Endothelial cell of umbilical vein (primary cell): ENCODE measurements around the gene ANKRD63. TPM values are rescaled to one million over a fixed set of nuclear protein-coding genes. Genes with fewer than 3 reads are reported as not detected.

Source experiments
- BruUV-seq: library from RNA; stranded (reverse); fragments of 400-500 nt; replicated peaks from 2 replicates; lab custom pipeline; 2021; lab: Mats Ljungman, UMichigan
- CTCF ChIA-PET: fragments of 300-600, 350-600 bp; sonication (Branson Sonifier 250); formaldehyde crosslinking; loops from one replicate; lab custom pipeline; 2021; ENCODE audit warnings: antibody characterized with exemption, inconsistent platforms; lab: Charles Lee
- POLR2A ChIA-PET: fragments of 300-600, 350-600 bp; sonication (Branson Sonifier 250); formaldehyde crosslinking; loops from one replicate; lab custom pipeline; 2021; ENCODE audit warnings: antibody characterized with exemption, inconsistent platforms; lab: Charles Lee
- DNase-seq: peaks from one replicate; pipeline ENCODE4 v3.0.0-alpha.2; 2011; ENCODE audit warnings: low read depth, low spot score
- FAIRE-seq: peaks from 2 replicates; lab custom pipeline; 2011; peaks lifted over from hg19 to GRCh38; lab: Jason Lieb, UNC
- H2AFZ ChIP-seq: 2 replicates; pipeline ENCODE4 v1.6.0; 2012; ENCODE audit warnings: low read depth, low read length, control low read depth, inconsistent platforms
- H3K27ac ChIP-seq: 2 replicates; pipeline ENCODE4 v1.5.1; 2011; ENCODE audit warnings: low read depth, mild to moderate bottlenecking, control low read depth, low read length, moderate library complexity; ENCODE audit not compliant: insufficient read depth
- H3K27me3 ChIP-seq, 2 experiments: 2 replicates each; pipeline versions ENCODE4 v1.6.0 to v1.6.1; 2011; ENCODE audit warnings: low read length in 2 of 2, mixed read lengths in 1 of 2; ENCODE audit not compliant: control insufficient read depth in 2 of 2, insufficient read depth in 2 of 2
- H3K36me3 ChIP-seq, 2 experiments: 2 replicates in 1 of 2; 3 replicates in 1 of 2; pipeline ENCODE4 v1.5.1; 2011; ENCODE audit warnings: low read length in 2 of 2, mild to moderate bottlenecking in 1 of 2, moderate library complexity in 1 of 2; ENCODE audit not compliant: control insufficient read depth in 2 of 2, insufficient read depth in 2 of 2; ENCODE audit errors: extremely low read depth in 1 of 2
- H3K4me1 ChIP-seq: 3 replicates; pipeline ENCODE4 v1.5.1; 2011; ENCODE audit warnings: mild to moderate bottlenecking, low read length; ENCODE audit not compliant: control insufficient read depth, insufficient read depth; ENCODE audit errors: extremely low read depth
- H3K4me2 ChIP-seq: 2 replicates; pipeline ENCODE4 v1.6.1; 2011; ENCODE audit warnings: low read length, control low read depth, mixed read lengths; ENCODE audit not compliant: insufficient read depth
- H3K4me3 ChIP-seq, 3 experiments: fragments of 200-600 bp in 1 of 3; sonication (generic), shearing (Covaris generic) in 1 of 3; replicated peaks in 1 of 3; 2 replicates each; pipeline ENCODE4 v1.5.1; 2011 to 2016; ENCODE audit warnings: control low read depth in 3 of 3, low read length in 3 of 3, mild to moderate bottlenecking in 2 of 3, inconsistent platforms in 1 of 3, low read depth in 1 of 3, moderate library complexity in 1 of 3; ENCODE audit not compliant: insufficient read depth in 1 of 3
- H3K79me2 ChIP-seq: 2 replicates; pipeline ENCODE4 v1.6.0; 2012; ENCODE audit warnings: low read length, inconsistent platforms; ENCODE audit not compliant: control insufficient read depth, insufficient read depth
- H3K9ac ChIP-seq: replicated peaks from 2 replicates; pipeline ENCODE3; 2011; ENCODE audit warnings: low read length, control low read depth; ENCODE audit not compliant: insufficient read depth; ENCODE audit errors: extremely low read depth
- H3K9me1 ChIP-seq: replicated peaks from 3 replicates; pipeline ENCODE4 v1.6.0; 2011; ENCODE audit warnings: mild to moderate bottlenecking, low read length; ENCODE audit not compliant: control insufficient read depth, insufficient read depth; ENCODE audit errors: extremely low read depth
- H3K9me3 ChIP-seq: replicated peaks from 2 replicates; pipeline ENCODE4 v1.5.1; 2012; ENCODE audit warnings: low read length, inconsistent platforms; ENCODE audit not compliant: control insufficient read depth, insufficient read depth
- H4K20me1 ChIP-seq: replicated peaks from 2 replicates; pipeline ENCODE3; 2011; ENCODE audit warnings: mild to moderate bottlenecking, low read length; ENCODE audit not compliant: control insufficient read depth, insufficient read depth; ENCODE audit errors: extremely low read depth
- CTCF ChIP-seq, 2 donors: IDR thresholded peaks; 1 replicate in 1 of 2; 2 replicates in 1 of 2; pipeline ENCODE4 v1.5.1; 2011; ENCODE audit warnings: low read length in 2 of 2, mild to moderate bottlenecking in 2 of 2, moderate library complexity in 2 of 2, control low read depth in 1 of 2, inconsistent platforms in 1 of 2, low read depth in 1 of 2; ENCODE audit not compliant: insufficient read depth in 1 of 2; ENCODE audit errors: extremely low read depth in 1 of 2
- EZH2 ChIP-seq: IDR thresholded peaks from 2 replicates; pipeline ENCODE4 v1.6.1; 2012; ENCODE audit warnings: borderline replicate concordance, low read depth, mild to moderate bottlenecking, moderate library complexity, low read length, inconsistent platforms; ENCODE audit not compliant: severe bottlenecking
- FOS ChIP-seq: IDR thresholded peaks from 2 replicates; pipeline ENCODE4 v1.6.1; 2011; ENCODE audit warnings: mild to moderate bottlenecking, low read length, moderate library complexity, borderline replicate concordance; ENCODE audit not compliant: insufficient read depth
- GATA2 ChIP-seq: IDR thresholded peaks from 2 replicates; pipeline ENCODE4 v1.7.0; 2011; ENCODE audit warnings: low read depth, mild to moderate bottlenecking, moderate library complexity, mixed read lengths, low read length; ENCODE audit not compliant: insufficient read length, insufficient read depth
- JUN ChIP-seq: IDR thresholded peaks from 2 replicates; pipeline ENCODE4 v1.6.1; 2011; ENCODE audit warnings: borderline replicate concordance, low read depth; ENCODE audit not compliant: insufficient read length, insufficient read depth
- MYC ChIP-seq: IDR thresholded peaks from one replicate; pipeline ENCODE4 v1.6.1; 2011; ENCODE audit warnings: mild to moderate bottlenecking, low read depth, low read length
- POLR2A ChIP-seq: IDR thresholded peaks from 2 replicates; pipeline ENCODE4 v1.6.1; 2012; ENCODE audit warnings: low read depth, mild to moderate bottlenecking, control low read depth, low read length
- POLR2AphosphoS5 ChIP-seq: IDR thresholded peaks from 2 replicates; pipeline ENCODE4 v1.6.1; 2012; ENCODE audit warnings: low read depth, mild to moderate bottlenecking, control low read depth, low read length, moderate library complexity; ENCODE audit not compliant: insufficient read depth
- dilution Hi-C: fragments of 300-500 bp; cut with MboI; formaldehyde crosslinking; loops from one replicate; pipeline ENCODE4 v1.15.0; 2019; ENCODE audit warnings: low sequenced_read_pairs; ENCODE audit not compliant: extremely low pct_ligation_motif_present
- intact Hi-C: fragments of 100-400 bp; cut with micrococcal nuclease; formaldehyde crosslinking; loops from one replicate; pipeline ENCODE4 v1.10.0; 2022
- polyA plus RNA-seq, 4 experiments: library from polyadenylated mRNA; depleted of rRNA in 3 of 4; stranded (reverse) in 3 of 4; unstranded in 1 of 4; fragments of >200 nt; gene quantifications; 2 replicates each; pipeline versions ENCODE4 v1.2.1 to v1.2.3, GENCODE V29; 2011 to 2012; ENCODE audit warnings: missing spikeins in 1 of 4
- total RNA-seq: library from RNA; stranded (reverse); gene quantifications from 2 replicates; pipeline ENCODE4 v1.2.3, GENCODE V29; 2021
- TF ChIP-seq, protein P1 (sequence below): IDR thresholded peaks from 2 replicates; pipeline ENCODE4 v1.6.1; 2011; ENCODE audit not compliant: insufficient read depth, insufficient read length

ANKRD63 gene
- total and polyA plus RNA-seq, 2 donors (not counting 3 experiments of a cell fraction or from before 2014, with no cell fraction given): not detected

- H3K4me1 ChIP-seq: no peaks in the 10 kb centered on the region
- H3K79me2 ChIP-seq: no peaks in the 10 kb centered on the region
- no peaks in the 10 kb centered on the region for H3K9me1 ChIP-seq
- ChIA-PET POLR2A (no interaction called here), CTCF (interaction anchor here (1.0 to 12.8 kb wide), 12 partner anchors 12 to 262 kb away, joined by 4 to 403 read pairs (median 9); partner anchors contain the start of genes ANKRD63 and INAFM2)
- peak within 1 kb of the TSS; percentile 11 for H2AFZ ChIP-seq
- H3K36me3 ChIP-seq: no peaks in the 10 kb centered on the region
- H3K4me2 ChIP-seq: no peak within 1 kb of the TSS
- BruUV-seq: no TSS peak
- no peak within 1 kb of the TSS for H3K27ac ChIP-seq
- H3K4me3 ChIP-seq: no peak within 1 kb of the TSS
- DNase-seq: no peak
- peaks cover 4 to 5% of the 10 kb centered on the region in 2 experiments for H3K27me3 ChIP-seq
- no peaks in the 10 kb centered on the region for H3K9me3 ChIP-seq
- dilution Hi-C loops: no loop called here
- intact Hi-C loops: no loop called here
- H4K20me1 ChIP-seq: no peaks in the 10 kb centered on the region
- H3K9ac ChIP-seq: no peak within 1 kb of the TSS
- TF ChIP-seq GATA2 (no peak), CTCF (IDR thresholded peaks at IDR 0.05; ENCODE audit: extremely low read depth in 1 of 2, insufficient read depth in 1 of 2, low read depth in 1 of 2, low read length in 2 of 2) (peak in 1 of 2 donors; percentile 42)
- FAIRE-seq: peak; percentile 28
Measured at GRCh38 chr15:40307421-40308211, 24.8 kb upstream of the ANKRD63 start, which contains the start of gene PLCB2. Gene PLCB2 (minus strand): TSS chr15:40307935. CDS start chr15:40307672, 263 bp downstream.

GRCh38 chr15:40306908-40307307 is 24.0 kb upstream of the ANKRD63 start:
- Histone ChIP-seq H3K9me3 (no peaks in the 10 kb centered on the region), H2AFZ (no peak overlapping the region), H3K4me3 (no peak overlapping the region), H3K9me1 (no peaks in the 10 kb centered on the region), H3K4me1 (no peaks in the 10 kb centered on the region), H3K27me3 (peaks cover 4 to 5% of the 10 kb centered on the region in 2 experiments), H3K4me2 (no peak overlapping the region), H3K79me2 (no peaks in the 10 kb centered on the region), H3K27ac (no peak overlapping the region), H3K9ac (no peak overlapping the region), H4K20me1 (no peaks in the 10 kb centered on the region), H3K36me3 (no peaks in the 10 kb centered on the region)
- CTCF ChIA-PET: interaction anchor here (1.1 to 12.8 kb wide), 9 partner anchors 13 to 90 kb away, joined by 4 to 403 read pairs (median 12); partner anchors contain the start of genes ANKRD63 and INAFM2
- dilution Hi-C loops (no loop called here), intact Hi-C loops (no loop called here)
- DNase-seq (no peak), FAIRE-seq (no peak)
- POLR2A ChIA-PET: no interaction called here
- BruUV-seq: no TSS peak
- no peak for TF ChIP-seq GATA2
- TF ChIP-seq MYC: no peak
- TF ChIP-seq CTCF (IDR thresholded peaks at IDR 0.05; ENCODE audit: extremely low read depth in 1 of 2, insufficient read depth in 1 of 2, low read depth in 1 of 2, low read length in 2 of 2): no peak
- no peak for TF ChIP-seq FOS
- no peak for TF ChIP-seq POLR2AphosphoS5
- no peak for TF ChIP-seq JUN
- no peak for TF ChIP-seq EZH2
- TF ChIP-seq, protein P1, sequence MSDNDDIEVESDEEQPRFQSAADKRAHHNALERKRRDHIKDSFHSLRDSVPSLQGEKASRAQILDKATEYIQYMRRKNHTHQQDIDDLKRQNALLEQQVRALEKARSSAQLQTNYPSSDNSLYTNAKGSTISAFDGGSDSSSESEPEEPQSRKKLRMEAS: no peak
- no peak for TF ChIP-seq POLR2A
